GM21619 (cell line): ENCODE measurements around the gene ZNF165.
"Not testable (repeated sequence)": the region's sequence is repeated elsewhere in the genome, so short reads cannot be mapped to it uniquely, and the experiment has no call there.

Source experiments
- ATAC-seq: cut with Tn5 transposase; IDR thresholded peaks from one replicate; pipeline ENCODE4 v1.9.1; 2021; ENCODE audit not compliant: unreplicated experiment

ZNF165 gene

GRCh38 chr6:28118217-28118616 is 37.8 kb downstream of the ZNF165 start:
- no peak for ATAC-seq

GRCh38 chr6:28121876-28122275 is 41.5 kb downstream of the ZNF165 start:
- ATAC-seq, result no peak

GRCh38 chr6:28122283-28122682 is 41.9 kb downstream of the ZNF165 start:
- not testable (repeated sequence) for ATAC-seq

- peak; percentile 95 for ATAC-seq
Measured at GRCh38 chr6:28124350-28124970, 44.1 kb downstream of the ZNF165 start, which contains the start of gene ZSCAN16. TSS of gene ZSCAN16 (plus strand) at chr6:28124609. CDS start at chr6:28125444, 835 bp downstream.

- ATAC-seq, result peak; percentile 5
Measured at GRCh38 chr6:28124971-28125353, 44.6 kb downstream of the ZNF165 start.

GRCh38 chr6:28125401-28125800 is 45.0 kb downstream of the ZNF165 start:
- ATAC-seq, result no peak

GRCh38 chr6:28134015-28134414 is 53.6 kb downstream of the ZNF165 start:
- no peak for ATAC-seq

- no peak for ATAC-seq
Measured at GRCh38 chr6:28134716-28135115, 54.3 kb downstream of the ZNF165 start.

- ATAC-seq, result no peak
Measured at GRCh38 chr6:28135393-28135792, 55.0 kb downstream of the ZNF165 start.

GRCh38 chr6:28136585-28137504 is 56.5 kb downstream of the ZNF165 start:
- ATAC-seq, result peak; percentile 50

- ATAC-seq, result peak; percentile 33
Measured at GRCh38 chr6:28137505-28137981, 57.2 kb downstream of the ZNF165 start.
